HG02642 (cell line): ENCODE data around the gene MYH10.

ENCODE experiments used
- ATAC-seq: cut with Tn5 transposase; IDR thresholded peaks from one replicate; pipeline ENCODE4 v1.9.1; 2021; ENCODE audit warnings: mild to moderate bottlenecking; ENCODE audit not compliant: unreplicated experiment, poor library complexity

Gene MYH10

GRCh38 chr17:8649157-8650118 lies 18.9 kb upstream of the MYH10 start:
- ATAC-seq: no peak

- ATAC-seq: no peak
These were observed 17.4 kb upstream of the MYH10 start for GRCh38 chr17:8647956-8648355.

- ATAC-seq: no peak
These were observed 16.7 kb upstream of the MYH10 start for GRCh38 chr17:8647202-8647601.

- no peak for ATAC-seq
These were observed 14.0 kb upstream of the MYH10 start for GRCh38 chr17:8644507-8644902.

GRCh38 chr17:8643855-8644506 lies 13.5 kb upstream of the MYH10 start:
- no peak for ATAC-seq

GRCh38 chr17:8639709-8640108 lies 9.2 kb upstream of the MYH10 start:
- no peak for ATAC-seq

- no peak for ATAC-seq
These were observed 1.5 kb upstream of the MYH10 start for GRCh38 chr17:8632061-8632460.

- ATAC-seq: no peak
These were observed 991 bp upstream of the MYH10 start for GRCh38 chr17:8631554-8631877.

GRCh38 chr17:8630802-8631553 lies 453 bp upstream of the MYH10 start:
- ATAC-seq: peak; percentile 97

GRCh38 chr17:8629371-8630226 lies 926 bp downstream of the MYH10 start:
- ATAC-seq: no peak

- ATAC-seq: no peak
These were observed 1.8 kb downstream of the MYH10 start for GRCh38 chr17:8628609-8629169.

- ATAC-seq: no peak
These were observed 2.4 kb downstream of the MYH10 start for GRCh38 chr17:8628172-8628571.

- ATAC-seq: no peak
These were observed 6.9 kb downstream of the MYH10 start for GRCh38 chr17:8623591-8623990.

GRCh38 chr17:8622191-8622590 lies 8.3 kb downstream of the MYH10 start:
- no peak for ATAC-seq

GRCh38 chr17:8621585-8621984 lies 8.9 kb downstream of the MYH10 start:
- no peak for ATAC-seq

GRCh38 chr17:8619294-8619693 lies 11.2 kb downstream of the MYH10 start:
- no peak for ATAC-seq

- no peak for ATAC-seq
These were observed 11.7 kb downstream of the MYH10 start for GRCh38 chr17:8618825-8619224.

- no peak for ATAC-seq
These were observed 15.5 kb downstream of the MYH10 start for GRCh38 chr17:8614988-8615387.

- no peak for ATAC-seq
These were observed 18.8 kb downstream of the MYH10 start for GRCh38 chr17:8611619-8612298.
